Neural progenitor cell (in vitro differentiated cells): Measurements from ENCODE around the gene DMAP1. TPM values are rescaled to one million over a fixed set of nuclear protein-coding genes. Genes with fewer than 3 reads are reported as not detected.

ENCODE experiments used
- DNase-seq: peaks from one replicate; pipeline ENCODE4 v3.0.0-alpha.2; 2016; ENCODE audit warnings: low spot score
- H2AFZ ChIP-seq: fragments of 200-600 bp; sonication (generic); replicated peaks from 2 replicates; pipeline ENCODE4 v1.6.1; 2016; ENCODE audit warnings: antibody characterized with exemption
- H3F3A ChIP-seq: fragments of 200-600 bp; sonication (generic); 2 replicates; pipeline ENCODE4 v1.6.1; 2016; ENCODE audit warnings: antibody characterized with exemption, low read depth
- H3K27ac ChIP-seq: fragments of 200-600 bp; sonication (generic); 2 replicates; pipeline ENCODE4 v1.5.1; 2016; ENCODE audit warnings: mild to moderate bottlenecking
- H3K27me3 ChIP-seq: fragments of 200-600 bp; sonication (generic); 2 replicates; pipeline ENCODE4 v1.6.1; 2016; ENCODE audit warnings: mild to moderate bottlenecking, moderate library complexity
- H3K36me3 ChIP-seq: fragments of 200-600 bp; sonication (generic); 2 replicates; pipeline ENCODE4 v1.5.1; 2016
- H3K4me1 ChIP-seq: fragments of 200-600 bp; sonication (generic); 2 replicates; pipeline ENCODE4 v1.6.1; 2016; ENCODE audit warnings: mixed run types
- H3K4me2 ChIP-seq: fragments of 200-600 bp; sonication (generic); 2 replicates; pipeline ENCODE4 v1.6.1; 2016
- H3K4me3 ChIP-seq: fragments of 200-600 bp; sonication (generic); 2 replicates; pipeline ENCODE4 v1.5.1; 2016
- H3K79me2 ChIP-seq: fragments of 200-600 bp; sonication (generic); 2 replicates; pipeline ENCODE4 v1.6.1; 2016; ENCODE audit warnings: low read depth
- H3K9ac ChIP-seq: fragments of 200-600 bp; sonication (generic); 2 replicates; pipeline ENCODE4 v1.6.1; 2016
- H3K9me3 ChIP-seq: fragments of 200-600 bp; sonication (generic); 2 replicates; pipeline ENCODE4 v1.5.1; 2016; ENCODE audit warnings: low read depth
- H4K20me1 ChIP-seq: fragments of 200-600 bp; sonication (generic); 2 replicates; pipeline ENCODE4 v1.6.1; 2016; ENCODE audit warnings: low read depth
- H3K27ac Mint-ChIP-seq: 3 replicates; pipeline ENCODE4 v1.8.0; 2021; ENCODE audit warnings: mixed read lengths
- H3K27me3 Mint-ChIP-seq: 2 replicates; pipeline ENCODE4 v1.8.0; 2022; ENCODE audit warnings: low read depth, mild to moderate bottlenecking, inconsistent platforms, moderate library complexity, mixed read lengths; ENCODE audit not compliant: insufficient read depth
- H3K36me3 Mint-ChIP-seq: 3 replicates; pipeline ENCODE4 v1.8.0; 2021; ENCODE audit warnings: mixed read lengths
- H3K4me1 Mint-ChIP-seq: 3 replicates; pipeline ENCODE4 v1.8.0; 2021; ENCODE audit warnings: mixed read lengths
- H3K4me3 Mint-ChIP-seq: 3 replicates; pipeline ENCODE4 v1.8.0; 2021; ENCODE audit warnings: mild to moderate bottlenecking, moderate library complexity, mixed read lengths
- H3K9me3 Mint-ChIP-seq: 3 replicates; pipeline ENCODE4 v1.8.0; 2020; ENCODE audit warnings: mixed read lengths
- CTCF ChIP-seq: fragments of 200-600 bp; sonication (generic); IDR thresholded peaks from 2 replicates; pipeline ENCODE4 v1.5.1; 2017; ENCODE audit warnings: antibody characterized with exemption, mild to moderate bottlenecking
- EZH2 ChIP-seq: fragments of 200-600 bp; sonication (generic); IDR thresholded peaks from 2 replicates; pipeline ENCODE4 v1.6.1; 2017; ENCODE audit warnings: antibody characterized with exemption, mild to moderate bottlenecking, moderate library complexity
- EZH2phosphoT487 ChIP-seq: fragments of 200-600 bp; sonication (generic); IDR thresholded peaks from 2 replicates; pipeline ENCODE4 v1.6.1; 2017; ENCODE audit warnings: antibody characterized with exemption
- total RNA-seq: library from RNA; depleted of rRNA; stranded (reverse); fragments of >200 nt; gene quantifications from 2 replicates; pipeline ENCODE4 v1.2.3, GENCODE V29; 2015; ENCODE audit warnings: low replicate concordance

The DMAP1 gene
- total RNA-seq, 1 donor from 2014 or later = 22.3 TPM

- Histone ChIP-seq H3K4me1 (peaks cover 36% of the 10 kb centered on the region), H3F3A (peaks cover 23% of the 10 kb centered on the region), H4K20me1 (peaks cover 60% of the 10 kb centered on the region), H3K27ac (peak overlapping the region; percentile 77), H2AFZ (no peak overlapping the region), H3K4me3 (no peak overlapping the region), H3K4me2 (peak overlapping the region; percentile 66), H3K9ac (no peak overlapping the region), H3K9me3 (no peaks in the 10 kb centered on the region), H3K79me2 (peaks cover 3% of the 10 kb centered on the region), H3K36me3 (no peaks in the 10 kb centered on the region), H3K27me3 (no peaks in the 10 kb centered on the region)
- Mint-ChIP-seq H3K9me3 (no peaks in the 10 kb centered on the region), H3K4me1 (peaks cover 35% of the 10 kb centered on the region), H3K4me3 (peak overlapping the region; percentile 8), H3K36me3 (peaks cover 2% of the 10 kb centered on the region), H3K27ac (no peak overlapping the region), H3K27me3 (no peaks in the 10 kb centered on the region)
- DNase-seq = peak; percentile 75
- no peak for TF ChIP-seq EZH2
- TF ChIP-seq CTCF = no peak
- no peak for TF ChIP-seq EZH2phosphoT487
These were observed 48.0 kb downstream of the DMAP1 start for GRCh38 chr1:44261171-44261817.

- H3K36me3 ChIP-seq = no peaks in the 10 kb centered on the region
- no peak for DNase-seq
- peaks cover 23% of the 10 kb centered on the region for H3F3A ChIP-seq
- peaks cover 2% of the 10 kb centered on the region for H3K36me3 Mint-ChIP-seq
- peaks cover 32% of the 10 kb centered on the region for H3K4me1 ChIP-seq
- no peaks in the 10 kb centered on the region for H3K9me3 Mint-ChIP-seq
- H3K4me2 ChIP-seq = peak overlapping the region; percentile 66
- H4K20me1 ChIP-seq = peaks cover 54% of the 10 kb centered on the region
- no peak overlapping the region for H3K4me3 Mint-ChIP-seq
- no peak overlapping the region for H3K9ac ChIP-seq
- H3K27ac ChIP-seq = peak overlapping the region; percentile 77
- no peaks in the 10 kb centered on the region for H3K27me3 ChIP-seq
- H3K27me3 Mint-ChIP-seq = no peaks in the 10 kb centered on the region
- no peaks in the 10 kb centered on the region for H3K9me3 ChIP-seq
- H3K27ac Mint-ChIP-seq = peak overlapping the region; percentile 90
- TF ChIP-seq EZH2phosphoT487 = no peak
- no peak for TF ChIP-seq CTCF
- no peak for TF ChIP-seq EZH2
- H3K4me3 ChIP-seq = no peak overlapping the region
- peaks cover 3% of the 10 kb centered on the region for H3K79me2 ChIP-seq
- no peak overlapping the region for H2AFZ ChIP-seq
- peaks cover 34% of the 10 kb centered on the region for H3K4me1 Mint-ChIP-seq
These were observed 48.7 kb downstream of the DMAP1 start for GRCh38 chr1:44261962-44262361.

- Histone ChIP-seq H3F3A (peaks cover 23% of the 10 kb centered on the region), H3K9me3 (no peaks in the 10 kb centered on the region), H4K20me1 (peaks cover 50% of the 10 kb centered on the region), H3K27me3 (no peaks in the 10 kb centered on the region), H2AFZ (no peak overlapping the region), H3K27ac (no peak overlapping the region), H3K4me2 (peak overlapping the region; percentile 66), H3K4me3 (no peak overlapping the region), H3K36me3 (no peaks in the 10 kb centered on the region), H3K79me2 (peaks cover 3% of the 10 kb centered on the region), H3K9ac (no peak overlapping the region), H3K4me1 (peaks cover 28% of the 10 kb centered on the region)
- Mint-ChIP-seq H3K4me3 (no peak overlapping the region), H3K36me3 (peaks cover 2% of the 10 kb centered on the region), H3K27me3 (no peaks in the 10 kb centered on the region), H3K9me3 (no peaks in the 10 kb centered on the region), H3K4me1 (peaks cover 33% of the 10 kb centered on the region), H3K27ac (peak overlapping the region; percentile 90)
- TF ChIP-seq EZH2 (no peak), CTCF (no peak), EZH2phosphoT487 (no peak)
- DNase-seq = no peak
These were observed 49.1 kb downstream of the DMAP1 start for GRCh38 chr1:44262414-44262813.
